Activated T-helper 17 cell treated with anti-CD3 and anti-CD28 coated beads, Interleukin-2, amount 50 U/mL, for 72 hours (primary cell): ENCODE results near the gene NR4A3. TPM values are rescaled to one million over a fixed set of nuclear protein-coding genes. Genes with fewer than 3 reads are reported as not detected.

Source experiments
- ATAC-seq: fragments of 150-1000 bp; cut with Tn5 transposase; replicated peaks from 2 replicates; pipeline ENCODE4 v1.10.0; 2021; ENCODE audit warnings: mild to moderate bottlenecking, moderate library complexity
- H3K27ac Mint-ChIP-seq: one replicate; pipeline ENCODE4 v1.8.0; 2022; ENCODE audit warnings: mixed read lengths
- H3K27me3 Mint-ChIP-seq: one replicate; pipeline ENCODE4 v1.8.0; 2022; ENCODE audit warnings: mixed read lengths
- H3K36me3 Mint-ChIP-seq: one replicate; pipeline ENCODE4 v1.8.0; 2022; ENCODE audit warnings: low read depth, mild to moderate bottlenecking, mixed read lengths
- H3K4me1 Mint-ChIP-seq: one replicate; pipeline ENCODE4 v1.8.0; 2022; ENCODE audit warnings: mixed read lengths
- H3K4me3 Mint-ChIP-seq: one replicate; pipeline ENCODE4 v1.8.0; 2022; ENCODE audit warnings: mild to moderate bottlenecking, mixed read lengths
- H3K9me3 Mint-ChIP-seq: one replicate; pipeline ENCODE4 v1.8.0; 2022; ENCODE audit warnings: mixed read lengths
- total RNA-seq, 2 donors: library from RNA; stranded (reverse); gene quantifications; one replicate each; pipeline ENCODE4 v1.2.3, GENCODE V29; 2022

The NR4A3 gene
- total RNA-seq, 2 donors from 2014 or later, result 4.8 to 42.0 TPM

- Mint-ChIP-seq H3K27ac (no peak overlapping the region), H3K36me3 (no peaks in the 10 kb centered on the region), H3K9me3 (no peaks in the 10 kb centered on the region), H3K27me3 (peaks cover under 1% of the 10 kb centered on the region), H3K4me3 (no peak overlapping the region), H3K4me1 (peaks cover 8% of the 10 kb centered on the region)
- ATAC-seq, result no peak
Observed at GRCh38 chr9:99903393-99903792, 81.7 kb downstream of the NR4A3 start.

GRCh38 chr9:99905833-99906402 is 84.2 kb downstream of the NR4A3 start:
- peak overlapping the region; percentile 93 for H3K4me3 Mint-ChIP-seq
- peaks cover 11% of the 10 kb centered on the region for H3K4me1 Mint-ChIP-seq
- H3K36me3 Mint-ChIP-seq, result no peaks in the 10 kb centered on the region

GRCh38 chr9:99906403-99907207 is 84.9 kb downstream of the NR4A3 start, which contains the start of gene STX17:
STX17 (plus strand) TSS chr9:99906654; CDS start chr9:99915240, 8,586 bp downstream.
- peak; percentile 93 for ATAC-seq
- peaks cover 5% of the 10 kb centered on the region for H3K36me3 Mint-ChIP-seq
- peaks cover 11% of the 10 kb centered on the region for H3K4me1 Mint-ChIP-seq
- H3K4me3 Mint-ChIP-seq, result peak within 1 kb of the TSS; percentile 93
- H3K9me3 Mint-ChIP-seq, result no peaks in the 10 kb centered on the region
- no peaks in the 10 kb centered on the region for H3K27me3 Mint-ChIP-seq
- peak within 1 kb of the TSS; percentile 91 for H3K27ac Mint-ChIP-seq

More at GRCh38 chr9:99905833-99906402, 84.2 kb downstream of the NR4A3 start:
- H3K27me3 Mint-ChIP-seq, result no peaks in the 10 kb centered on the region
- ATAC-seq, result no peak
- no peaks in the 10 kb centered on the region for H3K9me3 Mint-ChIP-seq
- H3K27ac Mint-ChIP-seq, result peak overlapping the region; percentile 91

DNA sequence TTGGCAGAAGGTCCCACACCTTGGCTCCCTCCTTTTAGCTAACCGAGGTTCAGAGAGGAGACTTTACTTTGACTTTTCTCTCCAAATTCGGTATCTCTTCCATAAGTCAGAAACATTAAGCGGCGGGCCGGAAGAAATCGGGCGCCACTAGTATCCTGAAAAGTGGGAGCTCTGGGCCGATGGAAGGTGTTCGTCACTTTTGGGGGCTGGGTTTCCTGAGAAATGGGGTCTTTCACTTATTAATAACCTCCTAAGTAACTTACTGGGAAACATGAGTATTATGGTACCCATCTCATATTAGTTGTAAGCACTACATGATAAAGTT is 85.5 kb downstream of the NR4A3 start:
- Mint-ChIP-seq H3K27me3 (no peaks in the 10 kb centered on the region), H3K27ac (peak overlapping the region; percentile 91), H3K36me3 (peaks cover 7% of the 10 kb centered on the region), H3K4me1 (peaks cover 11% of the 10 kb centered on the region), H3K4me3 (peak overlapping the region; percentile 93), H3K9me3 (no peaks in the 10 kb centered on the region)
- no peak for ATAC-seq

- no peaks in the 10 kb centered on the region for H3K9me3 Mint-ChIP-seq
- no peak overlapping the region for H3K27ac Mint-ChIP-seq
- H3K4me1 Mint-ChIP-seq, result peaks cover 14% of the 10 kb centered on the region
- no peak for ATAC-seq
- H3K27me3 Mint-ChIP-seq, result no peaks in the 10 kb centered on the region
- H3K4me3 Mint-ChIP-seq, result no peak overlapping the region
- peaks cover 48% of the 10 kb centered on the region for H3K36me3 Mint-ChIP-seq
Observed at GRCh38 chr9:99911600-99911999, 89.9 kb downstream of the NR4A3 start.

Other genes with a start within 250 kb of the NR4A3 start
- gene STX17, start 84.8 kb downstream of the NR4A3 start, total RNA-seq, result 10 to 100 TPM; 20.1 to 26.4 TPM